Measurements from ENCODE around the gene CEP89.

The CEP89 gene

DNA sequence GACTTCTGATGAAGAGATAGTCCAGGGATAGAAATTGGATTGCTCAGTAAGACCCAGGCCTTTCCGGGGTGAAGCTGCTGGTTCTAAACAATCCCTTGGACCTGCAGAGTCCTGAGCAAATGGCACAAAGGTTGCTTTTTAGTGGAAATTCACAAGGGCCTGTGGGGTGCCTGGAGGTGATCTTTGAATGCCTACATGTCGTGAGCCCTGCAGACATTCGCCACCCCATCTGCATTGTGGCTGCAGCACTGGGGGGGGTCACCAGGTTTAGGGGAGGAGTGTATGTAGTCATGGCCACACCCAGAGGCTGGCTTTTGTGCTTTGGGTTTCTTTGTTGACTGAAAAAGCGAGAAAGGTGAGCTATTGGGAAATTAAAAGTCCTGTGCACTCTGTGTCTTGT, 143.6 kb downstream of the CEP89 start:
- Histone ChIP-seq H3K4me1 (no peaks in the 10 kb centered on the region), H3K27me3 (ENCODE audit: low read depth) (no peaks in the 10 kb centered on the region), H3K9me3 (no peaks in the 10 kb centered on the region), H3K4me3 (no peak overlapping the region), H3K36me3 (replicated peaks) (no peaks in the 10 kb centered on the region)
- DNase-seq (ENCODE audit: low spot score in 2 of 2): no peak
- in situ Hi-C loops (cut with MboI; ENCODE audit: low sequenced_read_pairs): no loop called here
